Astrocyte of the spinal cord (primary cell): Measurements from ENCODE around the gene DAPP1.

ENCODE experiments used
- DNase-seq: peaks from one replicate; pipeline ENCODE4 v3.0.0; 2011; ENCODE audit warnings: low read depth, low spot score
- H3K4me3 ChIP-seq: 2 replicates; pipeline ENCODE4 v1.5.1; 2011; ENCODE audit warnings: low read depth, mild to moderate bottlenecking, low read length, moderate library complexity
- CTCF ChIP-seq: IDR thresholded peaks from 2 replicates; pipeline ENCODE4 v1.5.1; 2012; ENCODE audit warnings: low read depth, mild to moderate bottlenecking, low read length, inconsistent platforms
- in situ Hi-C: cut with HindIII; loops from 2 replicates; pipeline ENCODE4 v1.10.0; 2017; ENCODE audit warnings: low sequenced_read_pairs

Gene DAPP1

DNA sequence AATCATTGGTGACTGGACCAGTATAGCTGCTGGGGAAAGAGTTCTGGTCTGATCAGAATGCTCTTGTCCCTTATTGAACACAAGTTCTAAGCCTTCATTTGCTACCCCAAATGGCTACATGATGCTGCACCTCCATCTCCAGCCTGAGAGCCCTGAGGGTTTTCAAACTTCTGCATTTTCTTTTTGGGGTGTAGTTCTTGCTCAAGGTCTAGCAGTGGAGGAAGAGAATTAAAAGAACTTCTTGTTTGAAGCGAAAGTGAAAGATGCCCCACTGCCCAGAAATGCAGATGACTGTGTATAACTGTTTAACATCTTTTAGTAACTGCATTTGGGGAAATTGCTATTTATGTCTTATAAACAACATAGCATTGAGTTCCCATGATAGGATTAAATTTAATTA lies 39.1 kb downstream of the DAPP1 start:
- DNase-seq = no peak
- H3K4me3 ChIP-seq = no peak overlapping the region

GRCh38 chr4:99856166-99856565 lies 39.5 kb downstream of the DAPP1 start:
- TF ChIP-seq CTCF = no peak
- in situ Hi-C loops = no loop called here
- no peak overlapping the region for H3K4me3 ChIP-seq
- DNase-seq = no peak

More for the DNA sequence above, 39.1 kb downstream of the DAPP1 start:
- in situ Hi-C loops = no loop called here
- no peak for TF ChIP-seq CTCF

GRCh38 chr4:99857307-99857706 lies 40.7 kb downstream of the DAPP1 start:
- in situ Hi-C loops = no loop called here
- no peak for TF ChIP-seq CTCF
- no peak overlapping the region for H3K4me3 ChIP-seq
- DNase-seq = no peak

DNA sequence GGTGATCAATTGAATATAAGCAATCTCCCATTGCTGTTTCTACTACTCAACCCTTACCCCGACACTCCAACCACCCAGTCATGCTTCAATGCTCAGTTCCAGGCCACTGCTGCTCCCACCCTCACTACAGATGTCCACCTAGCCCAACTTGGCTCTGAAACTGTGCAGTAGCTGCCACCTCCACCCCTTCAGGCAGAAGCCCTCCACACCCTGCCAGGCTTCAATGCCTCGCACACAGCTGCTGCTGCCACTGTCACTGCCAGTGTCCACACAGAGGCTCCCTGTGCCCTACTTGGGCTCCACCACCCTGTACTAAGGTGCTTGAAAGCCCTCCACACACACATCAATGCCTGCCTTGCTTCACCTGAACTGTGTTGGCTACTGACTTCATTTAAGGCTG lies 43.0 kb downstream of the DAPP1 start:
- in situ Hi-C loops = no loop called here
- no peak overlapping the region for H3K4me3 ChIP-seq
- no peak for TF ChIP-seq CTCF
- no peak for DNase-seq

DNA sequence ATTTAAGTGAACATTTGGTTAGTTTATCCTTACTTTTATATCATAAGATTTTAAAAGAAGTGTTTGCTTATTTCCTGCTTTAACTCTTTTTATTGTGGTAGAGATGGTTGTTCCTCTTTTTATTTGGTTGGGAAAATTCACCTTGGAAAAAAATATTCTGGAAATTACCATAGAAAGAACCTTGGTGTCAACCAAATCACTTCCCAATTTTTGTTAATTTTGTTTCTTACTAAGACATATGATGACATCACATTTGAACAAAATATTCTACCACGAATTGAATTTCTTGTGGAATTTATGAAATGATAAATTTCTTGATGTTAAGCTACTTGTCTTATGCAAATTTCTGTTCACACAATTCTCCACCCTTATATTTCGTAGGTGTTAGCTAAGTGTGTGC lies 43.9 kb downstream of the DAPP1 start:
- TF ChIP-seq CTCF = no peak
- in situ Hi-C loops = no loop called here
- DNase-seq = no peak
- no peak overlapping the region for H3K4me3 ChIP-seq

- no peak for TF ChIP-seq CTCF
- DNase-seq = no peak
- H3K4me3 ChIP-seq = no peak overlapping the region
- in situ Hi-C loops = no loop called here
These were observed 44.7 kb downstream of the DAPP1 start for GRCh38 chr4:99861120-99861905.
